Pons (tissue), 1 donor: ENCODE measurements around the gene GNAO1.

ENCODE experiments used
- DNase-seq: peaks from one replicate; pipeline ENCODE4 v3.0.0-alpha.2; 2016; ENCODE audit warnings: low spot score

Gene GNAO1

GRCh38 chr16:56401482-56401881 lies 210.2 kb downstream of the GNAO1 start:
- no peak for DNase-seq

- DNase-seq, result no peak
These were observed 214.8 kb downstream of the GNAO1 start for GRCh38 chr16:56405977-56406672.
